Measurements from ENCODE around the gene ZNF511.

- TF ChIP-seq, protein P1, sequence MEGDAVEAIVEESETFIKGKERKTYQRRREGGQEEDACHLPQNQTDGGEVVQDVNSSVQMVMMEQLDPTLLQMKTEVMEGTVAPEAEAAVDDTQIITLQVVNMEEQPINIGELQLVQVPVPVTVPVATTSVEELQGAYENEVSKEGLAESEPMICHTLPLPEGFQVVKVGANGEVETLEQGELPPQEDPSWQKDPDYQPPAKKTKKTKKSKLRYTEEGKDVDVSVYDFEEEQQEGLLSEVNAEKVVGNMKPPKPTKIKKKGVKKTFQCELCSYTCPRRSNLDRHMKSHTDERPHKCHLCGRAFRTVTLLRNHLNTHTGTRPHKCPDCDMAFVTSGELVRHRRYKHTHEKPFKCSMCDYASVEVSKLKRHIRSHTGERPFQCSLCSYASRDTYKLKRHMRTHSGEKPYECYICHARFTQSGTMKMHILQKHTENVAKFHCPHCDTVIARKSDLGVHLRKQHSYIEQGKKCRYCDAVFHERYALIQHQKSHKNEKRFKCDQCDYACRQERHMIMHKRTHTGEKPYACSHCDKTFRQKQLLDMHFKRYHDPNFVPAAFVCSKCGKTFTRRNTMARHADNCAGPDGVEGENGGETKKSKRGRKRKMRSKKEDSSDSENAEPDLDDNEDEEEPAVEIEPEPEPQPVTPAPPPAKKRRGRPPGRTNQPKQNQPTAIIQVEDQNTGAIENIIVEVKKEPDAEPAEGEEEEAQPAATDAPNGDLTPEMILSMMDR (IDR thresholded peaks at IDR 0.05) = no peak
- no peak for TF ChIP-seq EP300 (IDR thresholded peaks at IDR 0.05)
- no peak for TF ChIP-seq POLR2A (IDR thresholded peaks at IDR 0.05)
Measured at GRCh38 chr10:133272301-133272963, 36.3 kb upstream of the ZNF511 start.

All from tibial nerve (tissue), 4 donors.